Measurements from ENCODE around the gene ZNF70.
"Not testable (repeated sequence)": the region's sequence is repeated elsewhere in the genome, so short reads cannot be mapped to it uniquely, and the experiment has no call there.

ZNF70 gene

DNA sequence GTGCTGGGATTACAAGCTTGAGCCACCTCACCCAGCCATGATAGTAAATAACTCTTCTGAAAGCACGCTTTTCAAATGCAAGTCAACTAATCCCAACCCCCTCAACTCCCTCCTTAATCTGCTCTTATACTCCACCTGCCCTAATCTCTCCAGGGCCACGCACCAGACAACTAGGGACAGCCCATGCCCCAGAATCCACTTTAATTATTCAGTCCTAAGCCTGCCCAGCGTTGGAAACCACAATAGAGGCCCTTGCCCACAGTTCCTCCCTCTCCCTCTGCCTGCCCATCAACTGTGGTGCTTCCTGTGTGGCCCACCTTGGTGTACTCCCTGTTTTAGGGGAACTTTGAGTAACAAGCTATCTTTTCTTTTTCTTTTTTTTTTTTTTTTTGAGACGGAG, 6.0 kb upstream of the ZNF70 start:
- no peak for DNase-seq (ENCODE audit: low read depth in 3 of 3)

DNA sequence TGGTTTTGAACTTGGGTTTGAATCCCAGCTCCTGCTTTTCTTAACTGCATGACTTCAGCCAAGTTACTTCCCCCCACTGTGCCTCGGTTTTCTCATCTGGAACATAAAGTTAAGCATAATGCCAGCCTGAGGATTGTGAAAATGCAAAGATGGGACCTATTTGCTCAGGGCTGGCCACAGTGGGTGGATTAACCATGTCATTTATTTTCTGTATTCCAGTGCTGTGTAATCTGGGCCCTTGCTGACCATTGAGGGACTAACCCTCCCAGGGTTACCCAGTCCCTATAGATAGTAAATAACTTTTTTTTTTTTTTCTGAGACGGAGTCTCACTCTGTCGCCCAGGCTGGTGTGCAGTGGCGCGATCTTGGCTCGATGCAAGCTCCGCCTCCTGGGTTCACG, 4.8 kb upstream of the ZNF70 start:
- DNase-seq (ENCODE audit: low read depth in 3 of 3): no peak

GRCh38 chr22:23754980-23755636, 4.2 kb upstream of the ZNF70 start:
- no peak for DNase-seq (ENCODE audit: low read depth in 3 of 3)

- no peak for DNase-seq (ENCODE audit: low read depth in 3 of 3)
Measured at GRCh38 chr22:23754220-23754919, 3.5 kb upstream of the ZNF70 start, which contains the start of gene VPREB3. TSS of gene VPREB3 (minus strand) at chr22:23754425. CDS start at chr22:23754363, 62 bp downstream.

DNA sequence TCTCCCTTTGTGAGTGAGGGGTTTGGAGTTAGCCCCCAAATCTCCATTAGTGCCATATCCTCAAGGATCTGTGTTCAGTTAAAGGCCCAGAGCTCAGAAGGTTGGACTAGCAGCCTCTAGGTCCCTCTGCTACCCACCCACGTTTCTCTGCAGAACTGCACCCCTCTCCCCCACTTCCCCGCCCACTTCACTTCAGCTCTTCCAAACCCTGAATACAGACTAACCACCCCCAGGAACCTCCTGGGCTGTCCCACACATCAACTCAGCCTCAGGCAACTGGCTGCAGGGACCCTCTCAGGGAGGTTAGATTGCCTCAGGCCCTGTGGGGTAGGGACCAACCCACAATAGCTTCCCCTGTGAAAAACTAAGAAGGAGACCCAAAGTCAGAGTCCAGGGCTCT, 2.5 kb upstream of the ZNF70 start:
- no peak for DNase-seq (ENCODE audit: low read depth in 3 of 3)

DNA sequence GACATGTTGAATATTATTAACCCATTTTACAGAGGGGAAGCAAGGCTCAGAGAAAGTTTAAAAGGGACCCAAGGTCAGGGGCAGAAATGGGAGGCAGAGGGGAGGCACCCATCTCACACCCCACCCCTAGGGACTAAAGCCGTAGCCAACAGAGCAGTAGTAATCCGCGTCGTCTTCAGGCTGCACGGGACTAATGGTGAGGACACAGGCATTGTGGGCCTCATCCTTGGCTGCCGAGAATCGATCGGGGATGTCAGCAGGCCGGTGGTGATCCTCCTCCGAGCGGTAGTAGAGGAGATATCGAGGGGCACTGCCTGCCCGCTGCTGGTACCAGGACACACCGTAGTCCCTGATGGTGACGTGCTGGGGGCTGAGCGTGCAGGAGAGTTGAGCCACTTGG, 1.8 kb upstream of the ZNF70 start:
- DNase-seq (ENCODE audit: low read depth in 3 of 3): no peak

DNA sequence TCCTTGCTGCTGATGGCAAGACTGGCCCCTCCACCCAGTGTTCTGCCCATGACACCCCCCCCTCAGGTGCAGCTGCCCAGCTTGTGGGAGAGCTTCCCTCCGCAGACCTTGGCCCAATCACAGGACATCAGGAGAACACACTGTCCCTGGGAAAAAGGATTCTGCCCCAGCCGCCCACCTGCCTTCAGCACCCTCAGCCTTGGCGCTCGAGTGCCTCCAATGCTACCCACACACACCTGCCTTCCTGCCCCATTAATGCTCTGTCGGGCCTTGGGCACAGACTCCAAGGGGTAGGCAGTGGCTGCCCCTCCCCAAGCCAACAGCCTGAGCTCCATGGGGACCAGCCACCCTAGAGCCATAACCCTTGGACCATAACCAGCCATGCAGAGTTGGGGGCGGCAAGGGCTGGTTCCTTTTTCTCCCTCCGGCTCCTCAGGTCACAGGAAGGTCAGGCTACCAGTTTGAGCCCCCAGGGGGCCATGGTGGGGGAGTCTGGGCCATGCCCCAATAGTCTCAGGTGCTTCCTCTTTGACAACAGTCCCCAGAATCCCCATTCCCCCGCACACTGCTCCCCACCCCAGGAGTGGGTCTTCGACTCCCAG, 1.3 kb upstream of the ZNF70 start:
- DNase-seq (ENCODE audit: low read depth in 3 of 3): no peak

DNA sequence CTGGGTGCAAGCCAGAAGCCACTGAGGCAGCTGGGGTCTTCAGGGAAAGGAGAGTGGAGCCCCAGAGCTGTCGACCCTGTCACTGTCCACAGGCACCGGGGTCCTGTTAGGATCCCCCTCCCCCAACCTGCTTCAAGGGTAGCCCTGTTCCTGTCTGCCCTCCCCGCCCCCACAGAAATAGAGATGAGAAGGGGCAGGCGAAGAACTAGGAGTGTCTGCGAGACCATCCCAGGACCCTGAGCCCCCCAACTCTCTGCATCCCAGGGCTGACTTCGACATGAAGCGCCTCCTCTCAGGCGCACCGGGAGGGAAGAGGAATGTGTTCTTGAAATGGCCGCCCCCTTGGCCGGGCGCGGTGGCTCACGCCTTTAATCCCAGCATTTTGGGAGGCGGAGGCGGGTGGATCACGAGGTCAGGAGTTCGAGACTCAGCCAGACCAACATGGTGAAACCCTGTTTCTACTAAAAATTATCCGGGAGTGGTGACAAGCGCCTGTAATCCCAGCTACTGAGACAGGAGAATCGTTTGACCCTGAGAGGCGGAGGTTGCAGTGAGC, 607 bp upstream of the ZNF70 start:
- DNase-seq (ENCODE audit: low read depth in 3 of 3): no peak

GRCh38 chr22:23750367-23750713, 572 bp downstream of the ZNF70 start:
- no peak for DNase-seq (ENCODE audit: low read depth in 3 of 3)

DNA sequence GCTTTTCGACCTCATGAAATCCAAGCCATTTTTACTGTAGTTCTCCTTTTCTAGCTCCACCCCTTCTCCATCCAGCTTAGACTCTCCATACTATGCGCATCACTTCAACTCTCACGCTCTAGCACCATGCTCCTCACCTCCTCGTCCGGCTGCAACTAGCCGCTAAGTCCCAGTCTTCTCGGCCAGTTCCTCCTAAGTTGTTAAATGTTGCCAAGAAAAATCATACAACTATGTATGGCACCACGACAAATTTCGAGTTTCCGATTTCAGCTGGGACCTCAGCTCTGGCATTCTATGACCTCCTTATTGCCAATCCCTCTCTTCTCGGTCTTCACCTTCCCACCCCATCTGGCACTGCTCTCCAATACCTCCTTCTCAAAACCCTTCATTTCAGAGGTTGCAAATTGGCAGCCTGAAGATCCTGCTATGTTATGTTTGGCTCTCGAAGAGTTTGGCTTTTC, 1.0 kb downstream of the ZNF70 start:
- no peak for DNase-seq (ENCODE audit: low read depth in 3 of 3)

GRCh38 chr22:23745791-23746190, 5.1 kb downstream of the ZNF70 start:
- DNase-seq (ENCODE audit: low read depth in 3 of 3): no peak

DNA sequence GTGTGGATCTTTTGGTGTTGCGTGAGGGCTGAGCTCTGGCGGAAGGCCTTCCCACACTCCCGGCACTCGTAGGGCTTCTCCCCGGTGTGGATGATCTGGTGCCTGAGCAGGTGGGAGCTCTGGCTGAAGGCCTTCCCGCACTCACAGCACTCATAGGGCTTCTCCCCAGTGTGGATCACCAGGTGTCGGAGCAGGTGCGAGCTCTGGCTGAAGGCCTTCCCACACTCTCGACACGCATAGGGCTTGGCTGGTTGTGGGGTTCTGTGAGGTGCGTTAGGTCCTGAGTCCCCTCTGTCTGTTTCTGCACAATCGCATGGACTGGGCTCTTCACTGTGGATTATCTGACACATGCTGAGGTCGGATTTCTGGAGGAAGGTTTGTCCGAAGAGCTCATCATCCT, 6.4 kb downstream of the ZNF70 start:
- no peak for DNase-seq (ENCODE audit: low read depth in 3 of 3)

- DNase-seq (ENCODE audit: low read depth in 3 of 3): no peak
Measured at GRCh38 chr22:23744001-23744400, 6.9 kb downstream of the ZNF70 start.

GRCh38 chr22:23743303-23743705, 7.6 kb downstream of the ZNF70 start:
- DNase-seq (ENCODE audit: low read depth in 3 of 3): no peak

- no peak for DNase-seq (ENCODE audit: low read depth in 3 of 3)
Measured at GRCh38 chr22:23742505-23743264, 8.2 kb downstream of the ZNF70 start.

- no peak for DNase-seq (ENCODE audit: low read depth in 3 of 3)
Measured at GRCh38 chr22:23737696-23738095, 13.2 kb downstream of the ZNF70 start.

DNA sequence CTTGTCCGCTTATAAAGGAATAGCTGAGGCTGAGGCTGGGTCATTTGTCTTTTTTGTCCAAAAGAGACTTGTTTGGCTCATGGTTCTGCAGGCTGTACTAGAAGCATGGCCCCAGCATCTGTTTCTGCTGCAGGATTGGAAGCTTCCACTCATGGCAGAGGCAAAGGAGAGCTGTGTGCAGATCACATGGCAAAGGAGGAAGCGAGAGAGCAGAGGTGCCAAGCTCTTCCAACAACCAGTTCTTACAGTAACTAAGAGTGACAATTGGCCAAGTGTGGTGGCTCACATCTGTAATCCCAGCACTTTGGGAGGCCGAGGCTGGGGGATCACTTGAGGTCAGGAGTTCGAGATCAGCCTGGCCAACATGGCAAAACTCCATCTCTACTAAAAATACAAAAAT, 22.8 kb downstream of the ZNF70 start:
- not testable (repeated sequence) for DNase-seq (ENCODE audit: low read depth in 3 of 3)

GRCh38 chr22:23722724-23723123, 28.2 kb downstream of the ZNF70 start:
- no peak for DNase-seq (ENCODE audit: low read depth in 3 of 3)

- DNase-seq (ENCODE audit: low read depth in 3 of 3): no peak
Measured at GRCh38 chr22:23722160-23722559, 28.8 kb downstream of the ZNF70 start.

DNA sequence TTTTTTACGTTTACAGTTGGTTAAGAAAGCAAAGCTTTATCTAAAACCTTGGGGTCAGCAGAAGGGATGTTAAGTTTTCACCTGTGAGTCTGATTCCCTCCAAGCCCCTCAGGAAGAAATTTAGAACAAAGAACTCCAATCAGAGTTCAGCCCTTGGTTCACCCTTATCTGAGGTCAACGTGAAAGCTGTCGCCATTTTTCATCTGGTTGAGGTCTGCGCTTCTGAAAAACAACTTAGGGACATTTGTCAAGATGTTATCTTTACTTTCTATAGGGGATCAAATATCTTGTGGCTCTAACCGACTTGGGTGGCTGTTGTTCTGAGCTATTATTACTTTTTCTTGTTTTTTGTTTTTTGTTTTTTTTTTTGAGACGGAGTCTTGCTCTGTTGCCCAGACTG, 30.1 kb downstream of the ZNF70 start:
- DNase-seq (ENCODE audit: low read depth in 3 of 3): no peak

DNA sequence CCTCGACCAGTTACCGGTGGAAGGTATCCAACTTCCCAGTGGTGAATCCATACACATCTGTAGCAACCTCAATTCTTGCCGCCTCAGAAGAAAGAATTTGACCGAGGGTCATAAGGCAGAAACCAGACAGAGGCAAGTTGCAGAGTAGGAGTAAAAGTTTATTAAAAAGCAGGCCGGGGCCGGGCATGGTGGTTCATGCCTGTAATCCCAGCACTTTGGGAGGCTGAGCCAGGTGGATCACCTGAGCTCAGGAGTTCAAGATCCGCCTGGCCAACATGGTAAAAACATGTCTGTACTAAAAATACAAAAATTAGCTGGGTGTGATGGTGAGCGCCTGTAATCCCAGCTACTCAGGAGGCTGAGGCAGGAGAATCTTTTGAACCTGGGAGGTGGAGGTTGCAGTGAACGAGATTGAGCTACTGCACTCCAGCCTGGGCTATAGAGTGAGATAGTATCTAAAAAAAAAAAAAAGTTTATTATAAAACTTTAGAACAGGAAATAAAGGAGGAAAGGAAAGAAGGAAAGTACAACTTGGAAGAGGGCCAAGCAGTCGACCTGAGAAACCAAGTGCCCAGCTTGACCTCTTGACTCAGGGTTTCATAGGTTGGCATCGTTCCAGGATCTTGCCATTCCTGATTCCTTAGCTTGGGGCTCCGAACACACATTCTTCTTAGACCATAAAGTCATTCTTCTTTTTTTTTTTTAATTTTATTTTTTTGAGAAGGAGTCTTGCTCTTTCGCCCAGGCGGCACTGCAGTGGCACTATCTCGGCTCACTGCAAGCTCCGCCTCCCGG, 32.3 kb downstream of the ZNF70 start:
- DNase-seq (ENCODE audit: low read depth in 3 of 3): no peak
